A549 treated with RU486 at 1 μM for 4 hours (cell line): Measurements from ENCODE around the gene SP140L. TPM values are rescaled to one million over a fixed set of nuclear protein-coding genes. Genes with fewer than 3 reads are reported as not detected.

Source experiments
- total RNA-seq: library from RNA; stranded (reverse); fragments of 200-300 nt; extraction: Qiagen RNA extraction; gene quantifications from 5 replicates; pipeline ENCODE4 v1.2.3, GENCODE V29; 2022; ENCODE audit warnings: low read depth

The SP140L gene
- total RNA-seq, result 3.4 to 4.8 TPM (median 3.5 TPM) in 5 replicates

GRCh38 chr2:230326453-230327417 is at the start of gene SP140L:
Gene SP140L (plus strand): TSS chr2:230327193. CDS start chr2:230327270, 77 bp downstream.

GRCh38 chr2:230416061-230416721 is 89.2 kb downstream of the SP140L start, which contains the start of gene SP100:
Gene SP100 (plus strand): TSS chr2:230416201. CDS start chr2:230416297, 96 bp downstream.

Other genes starting within 250 kb of the SP140L start
- 6.2 to 8.0 TPM (median 6.7 TPM) in 5 replicates for gene SP110, start 107.2 kb upstream of the SP140L start, total RNA-seq
- gene SP140, start 101.5 kb upstream of the SP140L start, total RNA-seq, result 0.08 to 0.39 TPM in 2 of 5 replicates, not detected in the others
- gene SP100, start 89.0 kb downstream of the SP140L start, total RNA-seq, result 26.2 to 31.1 TPM (median 29.3 TPM) in 5 replicates